ENCODE results near the gene PARP16.

PARP16 gene, protein sequence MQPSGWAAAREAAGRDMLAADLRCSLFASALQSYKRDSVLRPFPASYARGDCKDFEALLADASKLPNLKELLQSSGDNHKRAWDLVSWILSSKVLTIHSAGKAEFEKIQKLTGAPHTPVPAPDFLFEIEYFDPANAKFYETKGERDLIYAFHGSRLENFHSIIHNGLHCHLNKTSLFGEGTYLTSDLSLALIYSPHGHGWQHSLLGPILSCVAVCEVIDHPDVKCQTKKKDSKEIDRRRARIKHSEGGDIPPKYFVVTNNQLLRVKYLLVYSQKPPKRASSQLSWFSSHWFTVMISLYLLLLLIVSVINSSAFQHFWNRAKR

DNA sequence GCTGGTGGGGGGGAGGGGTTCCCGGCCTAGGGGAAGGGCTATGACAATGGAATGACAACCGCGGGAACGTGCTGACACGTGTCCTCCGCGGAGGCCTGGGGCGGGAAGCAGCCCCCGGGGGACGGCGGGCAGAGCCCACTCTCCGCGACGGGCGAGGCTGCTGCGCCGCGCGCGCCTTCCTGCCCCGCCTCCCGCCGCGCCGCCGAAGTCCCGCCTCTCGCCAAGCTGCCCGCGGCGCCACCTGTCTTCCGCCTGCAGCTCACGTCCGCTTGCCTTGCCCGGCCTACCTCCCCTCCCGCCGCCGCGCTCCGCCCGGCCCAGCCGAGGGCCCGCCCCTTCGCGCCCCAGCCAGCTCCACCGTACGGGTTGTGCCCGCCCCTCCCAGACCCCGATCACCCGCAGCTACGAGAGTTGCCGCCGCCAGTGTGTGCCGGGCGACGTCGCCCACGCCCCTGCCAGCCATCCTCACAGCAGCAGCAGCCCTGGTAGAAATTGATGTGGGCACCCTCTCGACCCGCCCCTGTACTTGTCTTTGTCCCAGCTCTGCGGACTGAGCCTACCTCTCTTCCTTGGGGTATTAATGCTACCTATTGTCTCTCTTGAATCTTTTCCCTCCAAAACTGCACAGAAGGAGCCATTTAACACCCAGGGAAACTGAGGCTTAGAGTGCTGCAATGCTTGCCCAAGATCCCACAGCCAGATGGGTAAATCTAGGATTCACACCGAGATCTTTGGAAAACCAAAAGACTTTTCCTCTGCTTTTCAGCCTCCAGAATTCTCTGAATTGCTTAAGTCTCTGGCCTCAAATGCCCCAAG is at the start of gene PARP16:
Gene PARP16 (minus strand): TSS at position 180 of the 816 bp plus-strand sequence. CDS start 457 bp downstream, outside the sequence.
- peak; percentile 43 for DNase-seq (ENCODE audit: low read depth)

DNA sequence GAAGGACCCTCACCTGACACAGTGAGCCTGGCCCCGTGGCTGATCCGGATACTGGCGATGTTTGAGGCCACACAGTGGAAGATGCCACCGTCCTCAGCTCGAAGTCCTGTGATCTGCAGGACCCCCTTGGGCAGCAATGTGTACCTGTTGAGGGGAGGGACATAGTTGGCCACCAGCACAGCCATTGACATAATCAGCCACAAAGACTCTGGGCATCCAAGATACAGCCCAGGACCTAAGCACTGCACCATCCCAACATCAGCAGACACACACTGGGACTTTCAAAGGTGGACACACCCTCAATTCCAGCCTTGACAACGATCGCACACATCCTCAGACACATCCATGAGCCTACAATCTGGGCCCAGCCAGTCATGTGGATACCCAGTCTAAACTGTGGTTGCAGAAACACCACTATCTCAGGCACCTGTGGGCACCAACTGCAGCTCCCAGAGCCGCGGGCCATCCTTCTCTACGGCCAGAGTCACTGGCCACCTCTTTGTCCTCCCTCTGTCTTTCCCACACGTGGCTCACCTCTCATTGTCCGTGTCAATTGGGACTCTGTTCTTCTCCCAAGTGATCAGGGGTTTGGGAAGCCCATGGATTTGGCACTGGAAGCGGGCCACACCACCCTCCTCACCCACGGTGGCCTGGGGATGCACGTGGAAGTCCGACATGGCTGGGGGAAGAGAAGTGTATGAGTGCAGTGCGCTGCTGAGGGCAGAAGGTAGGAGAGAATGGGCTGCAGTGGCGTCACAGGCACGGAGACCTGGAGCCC is 48.8 kb upstream of the PARP16 start:
- no peak for DNase-seq (ENCODE audit: low read depth)

DNA sequence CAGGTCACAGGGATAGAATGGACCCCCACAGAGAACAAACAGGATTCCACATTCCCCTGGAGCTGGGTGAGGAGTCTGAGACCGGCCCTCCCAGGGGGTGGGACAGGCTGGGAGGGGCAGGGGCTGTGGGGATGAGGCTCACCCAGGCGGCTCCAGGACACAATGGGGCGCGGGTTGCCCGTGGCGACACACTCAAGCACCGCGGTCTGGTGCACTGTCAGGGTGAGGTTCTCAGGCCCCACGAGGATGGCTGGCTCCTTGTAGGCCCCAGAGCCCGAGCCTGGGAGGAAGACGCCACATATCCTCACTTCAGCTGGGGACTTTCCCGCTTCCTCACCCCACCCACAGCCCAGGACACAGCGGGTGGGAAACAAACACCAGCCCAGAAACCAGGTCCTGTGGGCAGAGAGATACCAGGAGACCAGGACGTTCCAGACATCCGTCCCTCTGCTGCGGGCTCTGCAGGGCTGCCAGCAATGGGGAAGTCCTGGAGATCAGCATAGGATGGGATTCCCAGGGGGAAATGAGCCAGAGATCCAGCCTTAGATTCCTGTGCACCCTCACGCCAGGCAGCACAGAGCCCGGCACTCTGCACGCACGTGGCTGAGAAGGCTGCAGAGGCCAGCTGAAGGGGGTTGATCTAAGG is 48.0 kb upstream of the PARP16 start:
- no peak for DNase-seq (ENCODE audit: low read depth)

DNA sequence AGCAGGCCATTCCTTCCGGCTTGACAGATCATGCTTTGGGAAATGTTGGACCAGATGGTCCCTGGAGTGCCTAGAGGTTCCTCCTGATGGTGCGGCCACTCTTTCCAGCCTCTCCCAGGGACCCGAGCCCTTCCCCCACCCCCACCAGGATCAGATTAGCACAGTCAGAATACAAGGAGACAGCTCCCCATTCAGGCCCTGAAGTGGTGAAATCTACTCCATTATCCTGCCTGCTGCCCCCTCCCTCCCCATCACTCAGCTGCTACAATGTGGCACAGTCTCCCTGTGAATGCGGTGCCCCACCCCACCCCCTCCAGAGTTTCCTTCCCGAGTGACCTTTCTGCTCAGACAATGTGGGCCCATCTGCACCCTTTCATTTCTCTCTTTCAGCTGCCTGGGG is 47.2 kb upstream of the PARP16 start:
- DNase-seq (ENCODE audit: low read depth), result no peak

DNA sequence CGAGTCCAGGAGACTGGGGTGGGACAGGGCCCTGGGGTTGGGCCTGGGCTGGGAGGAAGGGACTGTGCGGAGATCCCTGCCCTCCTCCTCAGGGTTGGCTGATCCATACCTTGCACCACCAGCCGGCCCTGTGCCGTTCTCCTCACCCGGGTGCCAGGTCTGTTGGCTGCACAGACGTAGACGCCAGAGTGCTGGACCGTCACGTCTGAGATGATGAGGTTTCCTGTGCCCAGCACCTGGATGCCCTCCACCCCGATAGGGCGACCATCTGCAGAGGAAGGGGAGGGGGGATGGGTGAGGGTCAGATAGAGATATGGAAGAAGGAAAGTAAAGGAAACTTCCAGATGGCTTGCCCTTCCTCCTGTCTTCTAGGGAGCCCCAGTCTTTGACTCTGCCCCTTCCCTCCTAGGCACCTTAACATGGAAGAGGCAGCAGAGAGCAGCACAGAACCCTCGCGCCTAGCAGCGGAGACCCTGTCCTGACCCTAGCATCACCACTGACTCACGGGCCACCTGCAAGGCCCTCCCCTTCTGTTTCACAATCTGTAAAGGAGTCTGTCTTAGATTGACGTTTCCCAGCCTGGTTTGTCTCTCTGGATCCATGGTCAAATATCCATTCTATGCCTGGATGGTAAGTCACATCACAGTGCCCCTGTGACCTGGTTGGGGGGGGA is 46.6 kb upstream of the PARP16 start:
- no peak for DNase-seq (ENCODE audit: low read depth)

DNA sequence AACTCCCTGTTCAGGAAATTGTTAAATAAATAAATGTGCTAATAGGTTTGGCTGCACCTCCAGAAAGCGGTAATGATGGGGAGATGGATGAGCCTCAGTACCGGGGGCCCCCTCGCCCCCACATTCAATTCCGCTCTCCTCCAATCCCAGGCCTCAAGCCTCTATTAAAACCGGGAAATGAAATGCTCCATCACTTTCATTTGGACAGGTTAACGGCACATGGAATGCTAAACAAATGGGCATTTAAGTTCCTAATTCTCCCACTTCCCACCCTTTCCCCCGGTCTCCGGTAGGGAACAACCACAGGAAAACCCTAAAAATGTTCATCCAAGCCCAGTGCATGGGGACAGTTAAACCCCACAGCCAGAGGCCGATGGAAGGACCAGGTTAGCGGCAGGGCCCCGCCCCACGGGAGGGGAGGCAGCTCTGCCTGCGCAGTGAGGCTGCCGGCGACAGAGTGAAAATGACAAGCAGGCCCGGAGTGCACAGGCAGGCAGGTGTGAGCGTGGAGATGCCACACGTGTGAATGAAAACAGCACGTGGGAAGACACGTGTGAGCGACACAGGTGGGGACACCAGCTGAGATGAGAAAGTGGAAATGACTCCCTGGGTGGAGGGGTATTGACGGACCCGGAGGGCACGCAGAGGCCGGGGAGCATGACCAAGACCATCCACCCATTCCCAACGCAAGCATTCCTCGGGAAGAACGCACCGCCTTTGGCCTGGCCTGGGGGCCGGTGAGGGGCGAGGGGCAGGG is 45.9 kb upstream of the PARP16 start:
- DNase-seq (ENCODE audit: low read depth), result no peak

DNA sequence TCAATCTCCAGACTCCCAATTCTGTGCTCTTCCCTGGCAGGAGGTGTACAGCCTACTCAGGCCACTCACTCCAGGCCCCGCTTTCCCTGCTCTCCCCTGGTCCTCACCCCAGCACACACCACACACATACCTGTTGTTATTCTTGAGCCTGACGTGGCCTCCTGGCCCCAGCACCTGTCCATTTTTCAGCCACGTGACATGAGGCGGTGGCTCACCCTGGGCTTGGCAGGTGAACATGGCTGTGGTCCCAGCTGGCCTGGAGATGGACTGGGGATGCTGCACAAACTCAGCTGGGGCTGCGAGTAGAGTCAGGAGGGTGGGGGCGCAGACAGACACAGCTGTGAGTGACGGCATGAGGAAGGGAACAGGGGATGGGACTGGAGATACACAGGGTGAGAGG is 45.1 kb upstream of the PARP16 start:
- no peak for DNase-seq (ENCODE audit: low read depth)

DNA sequence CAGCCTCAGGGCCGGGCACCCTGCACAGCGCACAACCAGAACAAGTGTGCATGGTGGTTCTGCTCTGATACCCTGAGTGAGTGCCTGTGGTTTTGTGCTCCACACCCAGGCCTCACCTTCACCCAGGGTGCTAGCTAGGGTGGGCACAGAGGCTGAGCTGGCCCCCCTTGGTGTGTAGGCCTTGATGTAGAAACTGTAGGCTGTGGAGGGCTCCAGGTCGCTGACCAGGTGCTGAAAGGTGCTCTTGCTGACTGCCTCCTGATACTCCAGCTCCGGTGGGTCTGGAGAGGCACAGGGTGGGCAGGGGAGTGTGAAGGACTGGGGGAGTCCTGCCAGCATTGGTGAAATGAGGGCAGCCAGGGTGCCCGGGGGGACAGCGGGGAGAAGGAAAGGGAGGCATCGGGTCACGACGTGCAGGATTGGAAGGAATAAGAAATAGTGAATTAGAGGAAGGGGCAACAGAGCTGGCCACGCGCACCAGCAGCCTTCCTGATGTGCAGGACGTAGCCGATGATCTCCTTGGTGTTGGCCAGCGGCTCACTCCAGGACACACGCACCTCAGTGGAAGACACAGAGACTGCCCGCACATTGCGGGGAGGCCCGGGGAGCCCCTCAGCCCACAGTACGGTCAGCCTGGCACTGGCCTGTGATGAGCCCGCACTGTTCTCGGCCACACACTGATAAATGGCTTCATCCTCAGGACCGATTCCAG is 44.4 kb upstream of the PARP16 start:
- no peak for DNase-seq (ENCODE audit: low read depth)

DNA sequence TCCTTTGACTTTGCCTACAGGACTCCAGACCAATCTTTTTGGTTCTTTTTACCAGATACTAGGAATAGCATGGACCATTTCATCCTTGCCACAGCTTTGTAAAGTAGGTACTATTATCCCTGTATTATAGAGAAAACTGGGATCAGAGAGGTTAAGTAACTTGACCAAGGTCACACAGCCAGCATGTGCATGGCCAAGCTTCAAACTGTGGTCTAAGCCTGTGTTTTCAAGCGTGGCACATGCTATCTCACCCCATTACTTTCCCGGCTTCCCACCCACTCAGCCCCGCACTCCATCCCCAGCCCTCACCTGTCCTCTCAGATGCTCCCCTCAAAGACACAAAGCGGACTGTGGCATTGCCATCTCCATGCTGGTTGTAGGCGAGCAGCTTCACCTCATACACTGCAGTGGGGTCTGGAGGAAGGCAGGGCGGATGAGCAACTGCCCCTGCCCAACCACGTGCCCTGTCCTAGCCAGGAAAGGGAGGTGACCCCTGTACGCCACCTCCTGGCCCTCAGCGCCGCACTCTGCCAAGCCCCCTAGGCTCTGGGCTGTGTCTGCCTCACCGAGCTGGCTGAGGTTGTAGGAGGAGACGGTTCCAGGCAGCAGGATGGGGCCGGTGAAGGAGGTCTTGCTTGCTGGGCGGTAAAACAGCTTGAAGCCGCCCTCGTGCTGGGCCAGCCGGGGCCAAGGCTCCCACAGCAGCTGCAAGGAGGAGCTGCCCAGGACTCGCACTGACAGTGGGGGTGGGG is 43.5 kb upstream of the PARP16 start:
- DNase-seq (ENCODE audit: low read depth), result no peak

DNA sequence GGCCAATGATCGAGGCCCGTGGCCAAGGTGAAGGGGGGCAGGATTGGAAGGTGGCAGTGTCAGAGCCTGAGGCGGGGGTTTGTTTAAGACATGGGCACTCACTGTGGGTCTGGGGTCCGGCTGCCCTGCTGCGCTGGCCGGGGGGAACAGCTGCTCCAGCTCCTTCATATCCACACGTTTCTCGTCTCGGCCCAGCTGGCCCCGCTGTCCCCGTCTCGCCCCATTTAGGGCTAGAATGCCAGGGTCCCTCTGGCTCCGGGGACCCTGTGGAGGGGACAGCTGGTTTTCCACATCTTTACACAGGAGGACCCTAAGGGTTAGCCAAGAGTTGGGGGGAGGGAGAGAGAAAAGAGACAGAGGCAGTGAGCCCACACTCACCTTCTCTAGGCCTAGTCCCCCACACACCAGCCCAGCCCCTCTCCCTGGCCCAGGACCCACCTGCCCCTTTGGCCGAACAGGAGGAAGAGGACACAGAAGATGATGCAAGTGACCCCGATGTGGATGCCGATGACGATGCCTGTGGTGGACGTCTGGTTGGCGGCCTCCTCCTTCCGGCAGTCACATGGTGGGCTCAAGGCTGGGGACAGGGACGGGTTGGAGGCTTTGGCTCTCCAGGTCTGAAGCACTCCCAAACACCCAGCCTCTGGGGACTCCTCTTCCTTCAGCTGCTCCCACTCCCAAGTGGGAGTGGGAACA is 42.8 kb upstream of the PARP16 start:
- no peak for DNase-seq (ENCODE audit: low read depth)

DNA sequence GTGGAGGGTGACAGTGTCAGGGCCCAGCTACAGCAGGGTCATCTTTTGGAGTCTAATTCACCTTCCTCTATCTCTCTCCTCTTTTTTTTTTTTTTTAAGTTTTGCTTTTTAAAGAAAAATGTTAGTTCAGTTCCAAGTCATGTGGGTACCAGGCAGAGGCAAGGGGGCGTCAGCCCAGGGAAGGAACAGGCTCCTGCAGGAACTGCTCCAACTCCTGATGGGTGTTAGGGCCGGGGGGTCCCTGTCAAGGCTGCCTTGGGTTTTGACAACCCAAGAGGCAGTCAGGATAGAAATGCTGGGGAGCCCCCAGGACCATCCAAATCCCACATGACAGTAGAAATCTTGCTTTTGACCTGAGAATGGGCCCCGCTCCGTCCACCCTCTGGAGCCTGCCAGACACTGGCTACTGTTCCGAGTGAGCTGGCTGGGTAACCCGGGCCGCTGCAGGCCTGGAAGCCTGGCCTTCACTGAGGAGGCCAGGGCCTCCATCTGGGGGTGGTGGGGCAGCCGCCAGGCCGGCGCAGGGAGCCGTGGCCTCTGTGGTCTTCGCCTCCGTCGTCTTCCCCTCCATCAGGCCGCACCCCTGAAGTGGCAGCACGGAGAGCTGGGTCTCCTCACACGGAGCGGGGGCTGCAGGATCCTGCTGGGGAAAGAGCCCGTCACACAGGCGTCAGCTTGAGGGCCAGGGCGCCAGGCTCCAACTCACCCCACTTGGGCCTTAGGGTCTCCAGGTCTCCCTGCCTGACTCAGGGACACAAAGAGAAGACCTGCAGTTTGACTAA is 42.0 kb upstream of the PARP16 start:
- DNase-seq (ENCODE audit: low read depth), result no peak

DNA sequence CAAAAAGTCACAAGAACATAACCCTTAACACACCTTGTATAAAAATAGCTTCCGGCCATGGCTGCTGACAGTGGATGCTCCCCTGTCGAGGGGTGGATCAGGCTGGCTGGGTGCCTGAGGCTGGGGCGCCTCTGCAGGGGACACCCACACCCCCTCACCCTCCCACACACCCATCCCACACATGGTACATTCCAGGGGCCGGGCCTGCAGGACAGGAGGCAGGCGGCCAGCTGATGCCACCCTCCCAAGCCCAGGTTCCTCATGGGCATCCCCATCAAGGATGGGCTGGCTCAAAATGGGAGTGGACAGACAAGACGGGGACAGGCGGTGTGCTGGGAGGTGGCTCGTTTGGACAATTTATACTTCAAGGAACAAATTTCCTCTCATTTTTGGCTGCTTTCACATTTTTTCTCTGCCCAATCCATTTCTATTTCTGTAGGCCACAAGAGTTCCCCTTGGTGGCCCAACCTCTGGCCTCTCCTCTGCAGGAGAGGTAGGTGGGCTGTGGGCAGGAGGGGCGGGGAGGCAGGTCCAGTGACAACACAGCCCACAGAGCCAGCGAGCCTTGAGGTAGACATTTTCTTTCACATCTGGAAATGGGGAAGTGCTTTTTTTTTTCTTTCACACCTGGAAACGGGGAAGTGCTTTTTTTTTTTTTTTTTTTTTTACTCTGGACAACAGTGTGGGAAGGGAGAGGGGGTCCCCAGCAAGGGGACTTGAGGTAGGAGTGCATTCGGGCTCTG is 41.1 kb upstream of the PARP16 start:
- no peak for DNase-seq (ENCODE audit: low read depth)

DNA sequence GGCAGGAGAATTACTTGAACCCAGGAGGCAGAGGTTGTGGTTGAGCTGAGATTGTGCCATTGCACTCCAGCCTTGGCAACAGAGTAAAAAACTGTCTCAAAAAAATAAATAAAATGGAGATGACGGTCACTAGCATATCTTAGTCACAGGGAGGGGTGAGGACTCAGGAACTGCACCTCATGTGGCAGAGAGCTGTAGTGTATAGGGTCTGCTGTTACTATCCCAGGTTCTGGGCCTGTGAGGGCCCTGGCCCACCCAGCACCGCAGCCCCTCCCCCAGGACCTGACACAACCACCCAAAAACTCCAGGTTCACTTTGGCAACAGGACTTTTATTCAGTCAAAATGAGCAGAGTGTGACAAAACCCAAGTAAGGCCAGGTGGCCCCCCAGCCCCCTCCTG is 40.1 kb upstream of the PARP16 start:
- DNase-seq (ENCODE audit: low read depth), result no peak

DNA sequence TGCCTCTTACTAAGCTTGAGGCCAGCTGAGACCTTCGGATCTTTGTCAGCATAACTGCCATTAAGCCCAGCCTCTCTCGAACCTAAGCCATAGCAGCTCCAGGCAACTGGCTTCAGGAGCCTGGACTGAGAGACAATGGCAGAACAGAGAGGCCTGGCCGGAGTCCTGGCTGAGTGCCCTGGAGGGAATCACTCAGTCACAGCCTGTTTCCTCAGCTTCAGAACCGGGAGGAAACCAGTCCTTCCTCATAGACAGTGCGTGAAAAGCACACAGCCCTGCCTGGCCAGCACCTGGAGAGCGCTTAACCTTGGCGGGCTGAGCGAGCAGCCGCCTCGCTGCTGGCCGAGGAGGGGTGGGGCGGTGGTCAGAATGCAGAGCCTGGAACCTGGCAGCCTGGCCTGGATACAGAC is 39.4 kb upstream of the PARP16 start:
- DNase-seq (ENCODE audit: low read depth), result no peak

DNA sequence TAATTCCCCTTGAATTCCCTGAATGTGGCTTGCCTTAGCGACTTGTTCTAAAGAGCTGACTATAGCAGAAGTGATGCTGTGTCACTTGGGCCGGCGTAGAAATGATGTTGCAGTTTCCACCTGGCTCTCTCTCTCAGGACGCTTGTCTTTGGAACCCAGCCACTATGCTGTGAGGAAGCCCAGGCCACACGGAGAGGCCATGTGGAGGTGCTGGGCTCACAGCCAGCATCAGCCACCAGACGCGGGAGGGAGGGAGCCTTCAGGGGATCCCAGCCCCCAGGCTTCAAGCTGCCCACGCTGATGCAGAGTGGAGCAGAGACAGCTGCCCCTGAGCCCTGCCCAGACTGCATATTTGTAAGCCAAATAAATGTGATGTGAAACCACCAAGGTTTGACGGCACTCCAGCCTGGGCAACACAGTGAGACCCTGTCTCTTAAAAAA is 36.4 kb upstream of the PARP16 start:
- DNase-seq (ENCODE audit: low read depth), result no peak

DNA sequence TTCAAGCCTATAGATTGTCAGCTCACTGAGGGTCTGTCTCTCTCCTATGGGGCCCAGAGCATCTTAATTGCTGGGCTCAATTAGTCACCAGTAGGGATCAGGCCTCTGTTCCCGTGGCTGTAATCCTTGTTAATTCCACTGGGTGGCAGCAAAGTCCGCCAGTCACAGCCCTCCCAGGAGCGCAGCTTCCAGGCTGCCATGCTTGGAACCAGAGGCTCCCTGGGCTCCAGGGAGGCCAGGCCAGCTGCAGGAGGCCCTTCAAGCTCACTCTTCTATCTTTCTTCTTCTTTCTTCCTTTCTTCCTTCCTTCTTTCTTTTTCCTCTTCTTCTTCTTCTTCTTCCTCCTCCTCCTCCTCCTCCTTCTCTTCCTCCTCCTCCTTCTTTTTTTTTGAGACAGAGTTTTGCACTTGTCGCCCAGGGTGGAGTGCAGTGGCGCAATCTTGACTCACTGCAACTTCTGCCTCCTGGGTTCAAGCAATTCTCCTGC is 32.2 kb upstream of the PARP16 start:
- DNase-seq (ENCODE audit: low read depth), result peak; percentile 52

DNA sequence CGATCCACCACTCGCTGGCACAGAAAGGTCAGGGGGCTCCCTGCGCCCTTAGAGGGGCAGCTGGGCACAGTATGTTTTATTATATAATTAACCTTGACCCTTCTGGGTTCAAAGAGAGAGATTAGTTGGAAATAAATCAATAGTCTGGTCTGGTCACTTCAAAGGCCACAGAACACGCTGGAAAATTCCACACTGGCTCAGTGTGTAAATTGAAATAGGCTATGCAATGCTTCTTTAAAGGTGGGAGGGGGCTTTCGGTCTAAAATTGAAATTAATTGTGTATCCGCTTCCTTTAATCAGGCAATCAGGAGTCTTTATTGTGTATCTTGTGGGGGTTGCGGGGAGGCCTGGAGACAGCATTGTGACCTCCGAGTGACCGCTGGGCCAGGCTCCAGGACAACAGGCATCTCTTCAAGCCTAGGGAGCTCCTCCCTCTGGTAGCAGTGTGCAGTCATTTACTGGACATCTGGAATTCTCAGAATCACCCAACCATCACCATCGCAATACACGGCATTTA is 25.8 kb upstream of the PARP16 start:
- no peak for DNase-seq (ENCODE audit: low read depth)

All from HS-5 (cell line).